Muscle layer of colon (tissue), 2 donors: Measurements from ENCODE around the gene GPR142.
A peak's percentile ranks its signal among the peaks of the same experiment; 100 is the strongest.

Experiments
- H3K27ac ChIP-seq: one replicate; pipeline ENCODE4 v1.7.0; 2013; ENCODE audit warnings: low read depth, mild to moderate bottlenecking, low read length, moderate library complexity
- H3K27me3 ChIP-seq, 2 donors: one replicate each; pipeline ENCODE4 v1.7.0; 2013; ENCODE audit warnings: low read length in 2 of 2, mild to moderate bottlenecking in 2 of 2; ENCODE audit not compliant: insufficient read depth in 2 of 2, control insufficient read depth in 1 of 2
- H3K36me3 ChIP-seq: one replicate; pipeline ENCODE4 v1.7.0; 2013; ENCODE audit warnings: mild to moderate bottlenecking, low read length; ENCODE audit not compliant: insufficient read depth
- H3K4me1 ChIP-seq: one replicate; pipeline ENCODE4 v1.7.0; 2013; ENCODE audit warnings: mild to moderate bottlenecking, low read length; ENCODE audit not compliant: insufficient read depth
- H3K4me3 ChIP-seq, 2 donors: one replicate each; pipeline ENCODE4 v1.7.0; 2013; ENCODE audit warnings: low read length in 2 of 2, low read depth in 1 of 2, mild to moderate bottlenecking in 1 of 2, moderate library complexity in 1 of 2
- H3K9ac ChIP-seq: one replicate; pipeline ENCODE4 v1.7.0; 2013; ENCODE audit warnings: low read length
- H3K9me3 ChIP-seq: one replicate; pipeline ENCODE4 v1.7.0; 2013; ENCODE audit warnings: mild to moderate bottlenecking, low read length
- donor health status: abdominal sarcoma.
- donor health status: Adenocarcinoma of cecum.

Gene GPR142, protein sequence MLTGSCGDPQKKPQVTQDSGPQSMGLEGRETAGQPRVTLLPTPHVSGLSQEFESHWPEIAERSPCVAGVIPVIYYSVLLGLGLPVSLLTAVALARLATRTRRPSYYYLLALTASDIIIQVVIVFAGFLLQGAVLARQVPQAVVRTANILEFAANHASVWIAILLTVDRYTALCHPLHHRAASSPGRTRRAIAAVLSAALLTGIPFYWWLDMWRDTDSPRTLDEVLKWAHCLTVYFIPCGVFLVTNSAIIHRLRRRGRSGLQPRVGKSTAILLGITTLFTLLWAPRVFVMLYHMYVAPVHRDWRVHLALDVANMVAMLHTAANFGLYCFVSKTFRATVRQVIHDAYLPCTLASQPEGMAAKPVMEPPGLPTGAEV

DNA sequence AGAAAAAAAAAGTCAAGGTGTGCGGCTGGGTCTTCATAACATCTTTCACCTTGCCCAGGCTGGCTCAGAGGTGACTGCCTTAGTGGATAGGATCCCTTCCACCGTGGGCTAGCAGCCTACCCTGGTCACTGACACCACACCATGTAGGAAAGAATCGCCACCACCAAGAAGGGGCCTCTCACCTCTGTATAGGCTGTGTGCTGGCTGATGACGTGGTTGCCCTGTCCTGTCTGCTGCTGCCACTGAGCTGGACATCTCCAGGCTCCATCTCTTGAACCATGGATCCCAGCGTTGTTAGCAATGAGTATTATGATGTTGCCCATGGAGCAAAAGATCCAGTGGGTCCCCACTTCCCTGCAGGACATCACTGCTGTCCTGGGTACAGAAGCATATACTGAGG, at the start of gene GPR142:
Gene GPR142 (plus strand): TSS at position 301 of the 400 bp plus-strand sequence. CDS start 2,035 bp downstream, outside the sequence.
- Histone ChIP-seq H3K27ac (no peak within 1 kb of the TSS), H3K9ac (no peak within 1 kb of the TSS), H3K36me3 (no peaks in the 10 kb centered on the region), H3K27me3 (peaks cover 0 to 28% of the 10 kb centered on the region in 2 donors), H3K9me3 (no peaks in the 10 kb centered on the region), H3K4me1 (no peaks in the 10 kb centered on the region), H3K4me3 (no peak within 1 kb of the TSS)

DNA sequence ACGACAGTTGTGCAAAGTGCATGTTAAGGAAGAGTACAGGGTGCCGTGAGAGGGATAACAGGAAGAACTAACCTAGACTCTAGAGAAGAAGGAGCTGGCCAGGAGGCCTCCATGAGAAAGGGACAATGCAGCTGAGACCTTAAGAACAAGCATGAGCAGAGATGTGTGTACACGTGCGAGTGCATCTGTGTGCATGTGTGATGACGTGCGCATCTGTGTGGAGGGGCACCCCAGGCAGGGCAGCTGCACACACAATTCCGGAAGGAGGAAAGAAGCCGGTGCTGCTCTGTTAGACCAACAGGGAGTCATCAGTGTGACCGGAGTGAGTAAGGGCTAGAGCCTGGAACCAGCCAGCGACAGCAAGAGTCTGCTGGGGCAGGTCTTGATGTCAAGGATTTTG, 48.9 kb upstream of the GPR142 start:
- H3K9me3 ChIP-seq, result no peaks in the 10 kb centered on the region
- H3K36me3 ChIP-seq, result no peaks in the 10 kb centered on the region
- no peak overlapping the region for H3K4me3 ChIP-seq
- H3K27ac ChIP-seq, result no peak overlapping the region
- H3K27me3 ChIP-seq, result no peaks in the 10 kb centered on the region
- H3K4me1 ChIP-seq, result no peaks in the 10 kb centered on the region
- H3K9ac ChIP-seq, result no peak overlapping the region

DNA sequence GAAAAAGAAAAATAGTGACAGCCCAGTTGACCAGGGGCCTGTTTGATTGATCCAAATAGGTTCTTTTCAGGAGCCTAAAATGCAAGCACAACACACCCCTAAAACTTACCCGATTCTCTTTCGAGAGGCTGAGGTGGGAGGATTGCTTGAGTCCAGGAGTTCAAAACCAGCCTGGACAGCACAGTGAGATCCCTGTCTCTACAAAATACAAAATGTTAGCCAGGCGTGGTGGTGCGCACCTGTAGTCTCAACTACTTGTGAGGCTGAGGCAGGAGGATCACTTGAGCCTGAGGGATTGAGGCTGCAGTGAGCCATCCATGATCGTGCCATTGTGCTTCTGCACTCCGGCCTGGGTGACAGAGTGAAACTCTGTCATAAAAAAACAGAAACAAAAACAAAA, 42.8 kb upstream of the GPR142 start:
- Histone ChIP-seq H3K4me3 (no peak overlapping the region), H3K4me1 (peaks cover 12% of the 10 kb centered on the region), H3K27me3 (peaks cover 0 to 32% of the 10 kb centered on the region in 2 donors), H3K27ac (no peak overlapping the region), H3K9me3 (no peaks in the 10 kb centered on the region), H3K9ac (no peak overlapping the region), H3K36me3 (no peaks in the 10 kb centered on the region)

DNA sequence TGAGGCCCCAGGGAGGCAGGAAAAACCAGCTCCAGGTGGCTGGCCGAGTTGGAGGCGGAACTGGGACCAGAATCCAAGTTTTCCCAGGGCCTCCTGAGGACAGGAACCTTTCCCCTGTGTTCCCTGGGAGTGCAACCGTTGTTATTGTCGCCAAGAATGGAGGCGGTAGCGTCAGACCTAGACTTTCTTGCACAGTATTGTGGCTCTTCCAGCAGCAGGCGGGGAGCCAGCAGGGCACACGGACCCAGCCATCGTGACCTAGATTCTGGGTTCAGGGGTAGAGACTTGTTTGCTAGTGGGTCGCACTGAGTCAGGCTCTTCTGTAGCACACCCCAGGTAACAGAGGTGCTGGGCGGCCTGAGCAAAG, 41.9 kb upstream of the GPR142 start:
- H3K4me3 ChIP-seq, result peak overlapping the region in 1 of 2 donors; percentile 43
- H3K9ac ChIP-seq, result no peak overlapping the region
- no peaks in the 10 kb centered on the region for H3K9me3 ChIP-seq
- peaks cover 12% of the 10 kb centered on the region for H3K4me1 ChIP-seq
- H3K36me3 ChIP-seq, result no peaks in the 10 kb centered on the region
- peaks cover 0 to 32% of the 10 kb centered on the region in 2 donors for H3K27me3 ChIP-seq
- H3K27ac ChIP-seq, result no peak overlapping the region

DNA sequence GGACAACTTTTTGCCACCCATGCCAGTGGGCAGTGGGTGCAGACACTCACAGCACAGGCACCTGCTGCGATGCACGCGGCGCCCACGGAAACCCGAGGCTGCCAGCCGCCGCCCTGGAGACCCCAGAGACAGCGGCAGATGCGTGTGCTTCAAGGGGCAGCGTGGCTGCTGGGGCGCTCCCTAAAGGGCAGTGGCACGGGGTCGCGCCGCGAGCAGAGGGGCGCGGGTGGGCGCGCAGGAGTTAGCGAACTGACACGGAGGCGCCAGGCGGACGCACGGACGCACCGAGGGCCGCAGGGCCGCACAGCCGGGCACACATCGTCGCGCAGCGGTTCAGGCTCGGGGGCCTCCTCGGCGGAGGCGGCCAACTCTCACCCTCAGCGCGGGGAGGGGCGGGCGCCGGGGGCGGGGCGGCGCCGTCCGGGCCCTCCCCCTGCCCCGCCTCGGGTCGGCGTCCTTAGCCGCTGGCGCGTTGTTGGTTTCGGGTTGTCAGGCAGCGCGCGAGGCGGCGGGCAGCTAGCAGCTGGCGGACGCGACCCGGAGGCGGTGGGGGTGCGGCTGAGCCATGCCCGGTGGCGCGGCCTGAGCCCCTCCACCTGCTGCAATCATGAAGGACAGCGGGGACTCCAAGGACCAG, 41.4 kb upstream of the GPR142 start, which contains the start of gene KIF19:
Gene KIF19 (plus strand): TSS at position 484 of the 637 bp plus-strand sequence. CDS start 124 bp downstream, at position 608.
- Histone ChIP-seq H3K27ac (no peak within 1 kb of the TSS), H3K4me1 (peaks cover 12% of the 10 kb centered on the region), H3K9ac (no peak within 1 kb of the TSS), H3K4me3 (peak within 1 kb of the TSS; percentile 30 to 43), H3K36me3 (no peaks in the 10 kb centered on the region), H3K27me3 (peaks cover 0 to 36% of the 10 kb centered on the region in 2 donors), H3K9me3 (no peaks in the 10 kb centered on the region)

DNA sequence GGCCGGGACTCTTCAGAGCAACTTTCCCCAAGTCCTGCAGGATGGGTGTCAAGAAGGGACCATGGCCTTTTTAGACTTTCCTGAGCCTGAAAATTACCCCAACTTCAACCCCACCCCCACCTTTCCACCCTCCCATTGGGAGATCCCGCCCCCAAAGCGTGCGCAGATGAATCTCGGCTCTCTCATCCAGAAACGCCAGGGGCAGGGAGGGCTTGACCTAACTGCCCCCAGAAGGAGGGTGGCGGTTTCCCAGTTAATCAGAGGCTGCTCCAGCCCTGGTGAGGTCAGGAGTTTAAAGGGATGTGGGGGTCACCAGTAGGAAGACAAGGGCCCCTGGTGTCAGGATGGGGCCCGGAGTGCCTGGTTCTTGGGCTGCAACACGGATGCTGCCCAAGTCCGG, 40.8 kb upstream of the GPR142 start:
- peaks cover 0 to 40% of the 10 kb centered on the region in 2 donors for H3K27me3 ChIP-seq
- no peak overlapping the region for H3K9ac ChIP-seq
- peak overlapping the region in 1 of 2 donors; percentile 43 for H3K4me3 ChIP-seq
- H3K9me3 ChIP-seq, result no peaks in the 10 kb centered on the region
- no peak overlapping the region for H3K27ac ChIP-seq
- peaks cover 12% of the 10 kb centered on the region for H3K4me1 ChIP-seq
- H3K36me3 ChIP-seq, result no peaks in the 10 kb centered on the region

DNA sequence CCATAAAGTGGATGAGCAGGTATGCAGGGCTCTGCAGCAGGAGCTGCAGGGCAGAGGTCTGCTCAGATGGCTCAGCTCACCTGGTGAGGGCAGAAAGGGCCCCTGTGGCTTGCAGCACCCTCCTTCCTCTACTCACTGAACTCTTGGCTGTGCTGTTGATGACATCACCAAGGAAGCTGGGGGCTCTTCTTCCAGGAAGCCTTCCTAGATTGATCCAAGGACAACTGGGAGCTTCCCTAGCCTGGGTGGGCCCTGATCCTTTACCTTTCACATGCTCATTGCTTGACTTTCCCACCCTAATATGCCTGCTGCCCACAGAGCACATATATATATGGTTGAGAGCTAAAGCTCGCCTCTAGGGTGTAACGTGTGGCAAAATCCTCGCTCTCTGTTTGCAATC, 38.8 kb upstream of the GPR142 start:
- no peak overlapping the region for H3K4me3 ChIP-seq
- H3K9ac ChIP-seq, result no peak overlapping the region
- H3K36me3 ChIP-seq, result no peaks in the 10 kb centered on the region
- peaks cover 0 to 40% of the 10 kb centered on the region in 2 donors for H3K27me3 ChIP-seq
- no peaks in the 10 kb centered on the region for H3K9me3 ChIP-seq
- H3K27ac ChIP-seq, result no peak overlapping the region
- H3K4me1 ChIP-seq, result peaks cover 12% of the 10 kb centered on the region

DNA sequence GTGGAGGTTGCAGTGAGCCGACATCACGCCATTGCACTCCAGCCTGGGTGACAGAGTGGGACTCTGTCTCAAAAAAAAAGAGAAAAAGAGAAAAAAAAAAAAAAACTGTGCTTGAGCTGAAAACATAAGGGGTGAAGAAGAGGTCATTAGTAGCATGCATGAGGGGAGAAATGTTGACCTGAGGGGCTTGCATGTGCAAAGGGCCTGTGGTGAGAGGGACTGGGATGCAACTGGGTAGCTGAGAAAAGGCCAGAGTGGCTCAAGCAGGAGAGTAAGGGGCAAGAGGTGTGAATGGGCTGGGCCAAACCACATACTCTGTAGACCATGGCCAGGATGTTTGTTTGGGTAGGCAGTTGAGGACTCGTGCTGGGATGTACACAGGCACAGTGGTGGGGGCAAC, 37.9 kb upstream of the GPR142 start:
- peaks cover 12% of the 10 kb centered on the region for H3K4me1 ChIP-seq
- H3K27ac ChIP-seq, result no peak overlapping the region
- no peaks in the 10 kb centered on the region for H3K36me3 ChIP-seq
- H3K4me3 ChIP-seq, result no peak overlapping the region
- no peaks in the 10 kb centered on the region for H3K9me3 ChIP-seq
- peaks cover 0 to 40% of the 10 kb centered on the region in 2 donors for H3K27me3 ChIP-seq
- H3K9ac ChIP-seq, result no peak overlapping the region

DNA sequence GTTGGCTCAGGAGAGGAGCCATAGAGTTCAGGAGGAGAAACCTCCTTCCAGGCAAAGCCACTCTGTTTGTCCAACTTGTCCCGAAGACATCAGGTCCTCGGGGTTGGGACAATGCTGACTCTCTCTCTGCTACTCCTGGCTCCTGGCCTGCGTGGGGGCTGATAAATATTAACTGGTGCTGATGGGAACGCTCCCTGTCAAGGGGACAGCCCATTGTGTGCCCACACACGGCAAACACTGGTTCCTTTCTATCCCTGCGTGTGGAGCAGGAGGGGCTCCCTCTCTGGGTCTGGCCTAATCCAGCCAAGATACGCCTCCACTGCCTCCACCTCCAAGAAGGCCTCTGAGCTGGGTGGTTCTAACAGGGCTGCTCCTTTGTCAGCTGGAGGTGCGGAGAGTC, 36.9 kb upstream of the GPR142 start:
- H3K36me3 ChIP-seq, result no peaks in the 10 kb centered on the region
- H3K9me3 ChIP-seq, result no peaks in the 10 kb centered on the region
- no peak overlapping the region for H3K27ac ChIP-seq
- H3K27me3 ChIP-seq, result peaks cover 0 to 40% of the 10 kb centered on the region in 2 donors
- H3K4me1 ChIP-seq, result peaks cover 12% of the 10 kb centered on the region
- no peak overlapping the region for H3K4me3 ChIP-seq
- H3K9ac ChIP-seq, result no peak overlapping the region

DNA sequence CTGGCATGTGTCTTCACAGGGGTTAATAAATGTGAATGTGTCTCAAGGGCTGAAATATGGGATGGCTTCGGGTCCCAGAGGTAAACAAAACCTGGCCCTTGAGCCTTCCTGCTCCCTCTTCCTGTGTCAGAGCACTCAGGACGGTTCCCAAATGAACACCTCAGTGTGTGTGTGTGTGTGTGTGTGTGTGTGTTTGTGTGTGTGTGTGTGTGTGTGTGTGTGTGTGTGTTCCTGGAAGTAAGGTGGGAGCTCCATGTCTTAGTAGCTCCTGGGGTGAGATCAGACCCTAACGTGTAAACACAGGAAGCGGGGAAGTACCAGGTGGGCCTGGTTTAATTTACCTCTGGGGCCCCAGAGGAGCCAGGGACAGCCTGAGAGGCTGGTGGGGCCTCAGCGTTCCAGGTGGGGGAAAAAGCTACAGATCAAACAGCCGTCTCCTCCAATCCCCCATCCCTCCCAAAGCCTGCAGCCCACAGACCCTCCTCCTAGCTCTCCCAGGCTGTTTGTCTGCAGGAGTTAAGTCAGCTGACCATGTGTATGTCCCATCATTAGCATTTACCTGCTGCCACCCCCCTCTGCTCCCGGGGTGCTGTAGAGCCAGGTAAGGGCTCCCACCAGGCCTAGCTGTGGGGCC, 35.2 kb upstream of the GPR142 start:
- peaks cover 0 to 24% of the 10 kb centered on the region in 2 donors for H3K27me3 ChIP-seq
- no peak overlapping the region for H3K27ac ChIP-seq
- no peaks in the 10 kb centered on the region for H3K9me3 ChIP-seq
- H3K9ac ChIP-seq, result no peak overlapping the region
- H3K36me3 ChIP-seq, result no peaks in the 10 kb centered on the region
- no peaks in the 10 kb centered on the region for H3K4me1 ChIP-seq
- no peak overlapping the region for H3K4me3 ChIP-seq

DNA sequence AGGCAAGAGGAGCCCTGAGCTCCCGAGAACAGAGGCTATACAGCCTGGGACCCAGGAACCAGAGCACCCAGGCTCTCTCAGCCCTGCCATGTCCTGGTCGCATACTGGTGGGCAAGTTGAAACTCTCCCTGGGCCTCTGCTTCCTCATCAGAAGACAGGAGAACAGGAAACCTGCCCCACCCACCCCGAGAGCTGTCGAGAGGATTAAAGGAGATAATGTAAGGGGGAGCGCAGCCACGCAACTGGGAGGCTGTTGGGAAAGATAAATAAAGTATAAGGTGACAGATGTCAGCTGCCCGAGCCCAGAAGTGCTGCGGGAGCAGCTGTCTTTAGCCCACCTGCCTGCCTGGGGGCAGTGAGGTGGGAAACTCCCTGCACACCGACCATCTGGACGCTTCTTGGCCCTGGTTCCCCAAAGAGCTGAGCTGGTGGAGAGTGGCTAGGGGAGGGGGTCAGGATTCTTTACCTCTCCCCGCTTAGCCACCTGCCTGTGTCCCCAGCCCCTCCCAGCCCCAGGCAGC, 34.5 kb upstream of the GPR142 start:
- Histone ChIP-seq H3K9me3 (no peaks in the 10 kb centered on the region), H3K9ac (no peak overlapping the region), H3K36me3 (no peaks in the 10 kb centered on the region), H3K27ac (no peak overlapping the region), H3K4me3 (no peak overlapping the region), H3K4me1 (no peaks in the 10 kb centered on the region), H3K27me3 (peaks cover 0 to 17% of the 10 kb centered on the region in 2 donors)
